ENCODE measurements around the gene FYN. TPM values are rescaled to one million over a fixed set of nuclear protein-coding genes. Genes with fewer than 3 reads are reported as not detected.

Gene FYN
- total and polyA plus RNA-seq, 9 of the 15 experiments (the other 6 are each of a cell fraction or from before 2014, with no cell fraction given) = 2.9 to 22.1 (median 11.4) TPM

GRCh38 chr6:111686249-111686931 lies 186.9 kb downstream of the FYN start (continued):
- TF ChIP-seq ZNF408 (CRISPR knock-in tag; IDR thresholded peaks at IDR 0.05; ENCODE audit: low read depth) (no peak), POU5F1 (IDR thresholded peaks at IDR 0.05; ENCODE audit: borderline replicate concordance, low read depth, low read length, partially characterized antibody) (no peak), ZBTB8A (IDR thresholded peaks at IDR 0.05; ENCODE audit: partially characterized antibody) (no peak), POLR2B (IDR thresholded peaks at IDR 0.05; ENCODE audit: low read depth, partially characterized antibody) (no peak), THRB (CRISPR knock-in tag; conservative IDR thresholded peaks at IDR 0.05) (no peak), IFI16 (CRISPR knock-in tag; IDR thresholded peaks at IDR 0.05) (no peak), ETS2 (tag; IDR thresholded peaks at IDR 0.05; ENCODE audit: borderline replicate concordance, poor library complexity, severe bottlenecking) (no peak)

- BruUV-seq (replicated peaks) = no TSS peak
- Histone ChIP-seq H3K79me2 (ENCODE audit: control insufficient read depth, insufficient read depth, low read length) (no peaks in the 10 kb centered on the region), H4K20me1 (replicated peaks; ENCODE audit: control insufficient read depth, insufficient read depth, low read length) (peaks cover 7% of the 10 kb centered on the region; the same call in 1 of the 2 replicates), H3K9ac (ENCODE audit: insufficient read depth in 1 of 2, low read depth in 2 of 2, low read length in 2 of 2) (no peak overlapping the region), H3K9me3 (replicated peaks; ENCODE audit: control insufficient read depth, insufficient read depth, low read depth, low read length) (no peaks in the 10 kb centered on the region), H3K4me1 (replicated peaks in 1 of 2; ENCODE audit: control insufficient read depth in 2 of 2, insufficient read depth in 2 of 2, low read length in 2 of 2) (no peaks in the 10 kb centered on the region; a peak in 1 of 5 replicates), H2AFZ (ENCODE audit: low read depth, low read length) (no peak overlapping the region), H3K9me1 (ENCODE audit: control insufficient read depth, insufficient read depth, low read length) (no peaks in the 10 kb centered on the region), H3K27me3 (ENCODE audit: control insufficient read depth in 2 of 2, insufficient read depth in 2 of 2, low read length in 2 of 2) (peaks cover 26 to 49% of the 10 kb centered on the region in 2 experiments), H3K27ac (ENCODE audit: extremely low read depth, low read depth, low read length) (no peak overlapping the region), H3K4me2 (ENCODE audit: insufficient read depth, low read length) (no peak overlapping the region), H3K36me3 (ENCODE audit: control insufficient read depth, insufficient read depth, low read length) (no peaks in the 10 kb centered on the region), H3K4me3 (no peak overlapping the region)
- in situ Hi-C loops (cut with MboI) = no loop called here
- CTCF ChIA-PET (ENCODE audit: low intra/inter-chr PET ratio) = no interaction called here
- ATAC-seq = no peak
- intact Hi-C loops (cut with micrococcal nuclease) = no loop called here
- FAIRE-seq = no peak
- no peak for DNase-seq (ENCODE audit: extremely low read depth in 1 of 4, low spot score in 3 of 4)
- POLR2A ChIA-PET = interaction anchor here (0.7 to 2.3 kb wide), 2 partner anchors 10 to 475 kb away, joined by 4 to 8 read pairs; no protein-coding TSS in a partner anchor
- 15% methylated on average over 2 of the region's 2 CpGs for WGBS (ENCODE audit: insufficient coverage, low coverage, missing lambda C conversion rate)
- TF ChIP-seq RFX1 (IDR thresholded peaks at IDR 0.05) (no peak), HOXB6 (CRISPR knock-in tag; IDR thresholded peaks at IDR 0.05; ENCODE audit: borderline replicate concordance) (no peak), PCBP1 (IDR thresholded peaks at IDR 0.05; ENCODE audit: low read depth, low read length, poor library complexity, severe bottlenecking) (no peak), RERE (CRISPR knock-in tag; IDR thresholded peaks at IDR 0.05; ENCODE audit: borderline replicate concordance) (no peak), ZNF77 (CRISPR knock-in tag; IDR thresholded peaks at IDR 0.05) (no peak), PYGO2 (tag; IDR thresholded peaks at IDR 0.05) (no peak)
Measured at GRCh38 chr6:111685526-111685925, 187.7 kb downstream of the FYN start.

Data from K562 (cell line).